ENCODE measurements around the gene ARHGAP40.

Gene ARHGAP40

DNA sequence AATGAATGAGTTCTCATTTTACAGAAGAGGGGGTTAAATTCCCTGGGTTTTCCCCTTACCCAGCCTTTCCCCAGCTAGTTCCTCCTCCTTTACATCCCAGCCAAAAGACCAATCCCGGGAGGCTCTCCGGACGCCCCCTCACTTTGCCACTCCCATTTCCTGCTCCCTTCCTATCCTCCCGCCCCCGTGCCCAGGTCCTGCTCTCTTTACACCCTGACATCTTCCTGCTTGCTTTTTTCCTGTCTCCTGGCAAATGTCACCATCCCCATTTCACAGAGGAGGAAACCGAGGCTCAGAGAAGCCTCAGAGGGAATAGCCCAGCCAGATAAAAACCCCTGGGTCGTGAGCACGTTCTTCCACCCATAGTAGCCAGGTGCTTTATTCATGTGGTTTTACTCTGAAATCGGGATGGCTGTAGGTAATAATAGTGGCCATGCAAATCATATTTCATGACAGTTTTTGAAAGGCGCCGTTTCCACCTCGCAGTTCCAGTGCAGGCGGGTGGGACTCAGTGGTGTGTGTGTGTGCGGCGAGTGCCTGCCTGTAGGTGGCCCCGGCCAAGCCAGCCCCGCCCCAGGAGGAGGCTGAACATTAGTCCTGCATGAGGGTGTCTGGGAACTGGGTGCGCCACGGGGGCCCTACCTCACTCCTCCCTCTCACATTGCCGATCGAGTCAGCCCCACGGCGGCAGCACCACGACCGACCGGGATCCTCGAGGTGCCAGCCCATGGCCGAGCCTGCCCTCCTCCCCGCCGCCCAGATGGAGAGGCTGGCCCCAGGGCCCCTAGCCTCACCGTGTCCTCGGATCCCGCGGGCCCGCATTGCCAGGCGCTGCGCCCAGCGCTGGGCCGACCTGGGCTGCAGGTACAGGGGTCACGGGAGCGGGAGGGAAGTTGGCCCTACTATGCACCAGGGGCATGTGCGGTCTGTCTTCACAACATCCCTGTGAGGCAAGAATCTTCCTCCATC is at the start of gene ARHGAP40:
ARHGAP40 (plus strand) TSS at position 594 of the 969 bp plus-strand sequence.
- DNase-seq (ENCODE audit: low spot score) (no peak), FAIRE-seq (no peak)

DNA sequence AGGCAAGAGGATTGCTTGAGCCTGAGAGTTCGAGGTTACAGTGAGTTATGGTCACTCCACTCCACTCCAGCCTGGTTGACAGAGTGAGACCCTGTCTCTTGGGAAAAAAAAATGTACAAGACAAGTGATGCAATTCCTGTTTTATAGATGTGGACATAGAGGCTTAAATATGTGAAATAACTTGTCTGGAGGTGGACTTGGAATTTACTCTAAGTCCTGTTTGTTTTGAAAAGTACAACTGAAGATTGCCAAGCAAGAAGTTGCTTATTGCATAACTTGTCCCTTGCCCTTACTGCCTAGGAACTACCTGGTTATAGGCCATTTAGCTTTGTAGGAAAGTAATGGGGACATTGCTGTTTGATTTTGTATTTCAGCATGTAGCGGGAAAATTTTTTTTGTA is 46.6 kb upstream of the ARHGAP40 start:
- DNase-seq (ENCODE audit: low spot score) (no peak), FAIRE-seq (no peak)

DNA sequence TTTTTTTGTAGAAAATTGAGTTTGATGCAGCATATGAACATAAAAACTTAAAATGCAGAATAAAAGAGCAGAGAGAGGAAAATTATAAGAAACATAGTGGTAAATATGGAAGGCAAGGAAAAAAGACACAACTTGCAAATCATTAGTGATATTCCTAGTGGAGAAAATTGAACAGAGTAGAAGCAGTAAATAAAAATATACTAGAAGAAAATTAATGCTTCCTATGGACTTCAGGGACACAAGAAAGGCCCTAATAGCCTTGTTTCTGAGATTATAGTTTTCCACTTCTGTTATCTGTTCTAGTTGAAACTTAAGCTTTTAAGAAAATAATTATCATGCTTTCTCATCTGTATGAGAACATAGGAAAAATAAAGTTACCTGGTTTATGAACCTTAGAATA is 46.2 kb upstream of the ARHGAP40 start:
- no peak for DNase-seq (ENCODE audit: low spot score)
- no peak for FAIRE-seq

DNA sequence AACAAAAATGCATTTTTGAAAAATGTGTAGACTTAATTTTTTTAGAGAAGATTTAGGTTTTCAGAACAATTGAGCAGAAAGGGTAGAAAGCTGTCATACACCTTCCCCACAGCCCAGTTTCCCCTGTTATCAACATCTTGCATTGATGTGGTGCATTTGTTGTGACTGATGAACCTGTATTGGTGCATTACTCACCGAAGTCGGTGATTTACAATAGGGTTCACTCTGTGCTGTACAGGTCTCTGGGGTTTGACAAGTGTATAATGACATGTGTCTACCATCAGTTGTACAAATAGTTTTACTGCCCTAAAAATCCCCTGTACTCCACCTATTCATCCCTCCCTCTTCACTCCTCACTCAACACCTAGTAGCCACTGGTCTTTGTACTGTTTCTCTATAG is 44.4 kb upstream of the ARHGAP40 start:
- FAIRE-seq, result no peak
- no peak for DNase-seq (ENCODE audit: low spot score)

DNA sequence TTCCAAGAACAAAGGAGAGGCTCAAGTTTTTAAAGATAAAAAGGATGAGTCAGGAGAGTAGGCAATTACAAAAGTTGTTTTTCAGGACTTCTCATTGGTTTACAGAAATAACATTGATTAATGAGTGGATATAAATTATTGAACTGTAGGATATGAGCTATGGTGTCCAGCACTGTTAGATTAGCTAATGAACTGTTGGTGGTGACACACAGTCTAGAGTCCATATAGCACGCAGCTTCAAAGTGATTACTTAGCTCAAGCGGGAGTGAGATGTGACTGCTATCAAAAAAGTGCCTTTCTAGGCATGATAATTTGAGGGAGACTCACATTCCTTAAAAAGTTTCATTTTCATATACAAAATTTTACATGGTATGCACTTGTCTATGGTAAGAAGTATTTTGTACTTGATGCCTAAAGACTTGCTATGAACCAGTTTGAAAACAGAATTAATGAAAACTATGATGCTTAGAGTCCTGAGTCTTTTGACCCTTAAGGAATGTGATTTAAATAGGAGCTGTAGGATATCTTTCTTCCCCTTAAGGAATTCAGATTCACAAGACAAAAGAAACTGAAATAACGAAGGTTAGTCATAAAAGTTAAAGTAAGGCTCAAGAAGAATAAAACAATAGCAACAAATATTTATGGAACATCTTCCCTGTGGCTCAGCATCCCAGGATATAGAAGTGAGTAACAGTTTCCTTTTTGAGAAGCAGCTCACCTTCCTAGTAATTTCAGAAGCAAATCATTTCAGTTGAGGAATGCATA is 42.8 kb upstream of the ARHGAP40 start:
- DNase-seq (ENCODE audit: low spot score) (no peak), FAIRE-seq (no peak)

DNA sequence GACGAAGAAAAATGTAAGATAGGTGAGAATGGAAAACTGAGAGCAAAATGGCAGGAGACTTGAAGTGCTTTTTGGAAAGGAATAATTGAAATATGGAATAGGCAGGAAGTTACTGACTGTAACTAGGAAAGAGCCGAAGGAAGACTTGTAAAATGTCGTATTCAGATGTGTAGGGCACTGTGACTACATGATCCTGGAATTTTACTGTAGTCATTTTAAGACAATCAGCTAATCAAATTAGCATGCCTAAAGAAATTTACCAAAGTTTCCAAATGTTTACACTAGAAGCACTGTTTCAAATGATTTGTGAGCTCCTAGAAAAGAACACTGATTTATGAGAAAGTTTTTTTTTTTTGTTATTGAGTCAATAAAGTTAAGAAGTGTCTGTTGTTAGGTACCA is 41.8 kb upstream of the ARHGAP40 start:
- DNase-seq (ENCODE audit: low spot score) (no peak), FAIRE-seq (no peak)

DNA sequence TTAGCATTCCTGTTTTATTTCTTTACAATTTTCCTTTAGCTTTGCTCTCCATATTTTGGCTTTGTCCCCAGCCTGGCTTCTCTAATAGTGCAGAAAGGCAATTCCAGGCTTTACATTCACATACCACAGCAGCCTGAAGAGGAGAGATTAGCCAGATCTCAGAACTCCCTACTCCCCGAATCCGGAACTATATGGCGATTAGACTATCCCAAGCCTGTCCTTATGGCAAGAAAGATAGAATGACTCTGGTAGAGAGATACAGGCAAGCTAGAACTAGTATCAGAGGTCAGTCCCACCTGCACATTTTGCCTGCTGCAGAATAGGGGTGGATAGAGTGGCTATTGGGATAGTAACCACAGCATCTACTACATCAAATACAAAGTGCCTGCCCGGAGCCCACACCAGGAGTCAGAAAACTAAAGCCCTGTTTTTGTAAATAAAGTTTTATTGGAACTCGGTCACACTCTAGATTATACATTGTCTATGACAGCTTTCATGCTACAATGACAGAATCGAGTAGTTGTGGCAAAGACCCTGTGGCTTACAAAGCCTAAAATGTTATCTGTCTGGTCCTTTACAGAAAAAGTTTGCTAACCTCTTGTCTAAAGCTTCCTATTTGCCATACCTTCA is 37.7 kb upstream of the ARHGAP40 start:
- DNase-seq (ENCODE audit: low spot score), result no peak
- no peak for FAIRE-seq

DNA sequence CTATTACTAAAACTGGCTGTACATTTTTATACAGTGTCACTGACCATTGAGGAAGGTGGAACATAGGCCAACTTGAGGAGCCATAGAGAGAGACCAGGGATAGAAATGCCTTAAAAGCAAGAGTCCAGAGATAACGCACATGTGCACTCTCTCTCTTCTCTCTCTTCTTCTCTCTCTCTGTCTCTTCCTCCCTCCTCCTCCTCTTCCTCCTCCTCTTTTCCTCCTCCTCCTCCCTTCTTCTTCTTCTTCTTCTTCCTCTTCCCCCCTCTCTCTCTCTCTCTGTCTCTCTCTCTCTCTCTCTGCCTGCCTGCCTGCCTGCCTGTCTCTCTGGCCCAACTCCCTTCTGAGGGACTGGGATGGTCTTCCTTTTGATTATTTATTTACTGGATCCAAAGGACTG is 36.9 kb upstream of the ARHGAP40 start:
- FAIRE-seq (no peak), DNase-seq (ENCODE audit: low spot score) (no peak)

DNA sequence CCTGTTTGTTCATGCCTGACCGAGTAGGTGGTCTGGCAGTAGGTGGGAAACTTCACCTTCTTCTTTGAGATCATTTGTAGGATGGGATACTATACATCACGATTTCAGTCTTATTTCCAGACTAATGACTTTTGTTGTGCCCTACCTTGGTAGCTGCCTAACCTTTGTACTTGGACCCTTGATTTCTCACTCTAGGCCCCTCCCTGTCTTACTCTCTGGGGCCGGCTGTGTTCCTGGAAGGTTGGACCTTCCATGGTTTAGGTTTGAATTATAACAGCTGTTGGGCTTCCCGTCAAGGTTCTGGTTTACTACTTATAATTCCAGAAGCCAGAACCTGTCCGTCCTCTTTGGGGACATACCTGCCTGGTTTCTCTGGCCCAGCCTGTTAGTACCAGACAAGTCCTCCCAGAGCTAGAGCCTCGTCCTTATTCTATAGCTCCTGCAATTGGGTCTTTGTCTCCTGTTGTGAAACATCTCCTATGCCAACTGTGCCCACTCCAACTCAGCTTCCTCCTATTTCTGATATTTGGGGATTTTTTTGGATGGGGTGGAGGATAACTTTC is 35.5 kb upstream of the ARHGAP40 start:
- DNase-seq (ENCODE audit: low spot score) (no peak), FAIRE-seq (no peak)

DNA sequence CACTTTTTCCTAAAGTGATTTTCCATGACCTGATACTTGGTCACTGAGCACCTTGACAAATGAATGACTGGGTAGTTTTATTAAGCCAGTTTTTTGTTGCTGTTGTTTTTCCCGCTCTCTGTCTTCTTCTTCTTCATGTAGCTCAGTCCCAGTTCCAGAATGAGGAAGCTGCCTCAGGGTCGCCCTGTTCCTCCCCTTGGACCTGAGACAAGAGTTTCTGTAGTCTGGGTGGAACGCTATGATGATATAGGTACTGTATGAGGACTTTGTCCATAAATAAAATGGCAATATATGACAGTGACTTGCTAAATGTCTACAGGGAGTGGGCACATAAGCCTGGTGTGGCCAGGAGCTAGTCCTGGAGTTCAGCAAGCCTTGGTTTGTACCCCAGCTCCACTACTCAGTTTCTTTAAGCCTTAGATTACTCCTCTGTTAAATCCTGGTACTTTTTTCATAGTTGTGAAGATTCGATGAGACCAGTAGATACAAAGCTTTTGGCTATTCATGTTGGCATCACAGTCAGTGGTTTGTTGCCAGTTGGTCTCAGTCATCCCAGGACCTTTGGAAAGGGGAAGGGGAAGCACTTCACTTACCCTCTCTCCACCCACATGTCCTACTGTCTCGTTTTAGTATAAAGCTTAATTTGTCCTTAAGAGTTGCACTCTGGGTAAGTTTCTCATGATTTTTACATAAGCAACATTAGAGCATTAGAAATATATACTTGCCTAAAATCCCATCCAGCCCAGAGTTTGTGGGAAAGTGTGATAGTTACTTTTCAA is 31.7 kb upstream of the ARHGAP40 start:
- no peak for DNase-seq (ENCODE audit: low spot score)
- no peak for FAIRE-seq

DNA sequence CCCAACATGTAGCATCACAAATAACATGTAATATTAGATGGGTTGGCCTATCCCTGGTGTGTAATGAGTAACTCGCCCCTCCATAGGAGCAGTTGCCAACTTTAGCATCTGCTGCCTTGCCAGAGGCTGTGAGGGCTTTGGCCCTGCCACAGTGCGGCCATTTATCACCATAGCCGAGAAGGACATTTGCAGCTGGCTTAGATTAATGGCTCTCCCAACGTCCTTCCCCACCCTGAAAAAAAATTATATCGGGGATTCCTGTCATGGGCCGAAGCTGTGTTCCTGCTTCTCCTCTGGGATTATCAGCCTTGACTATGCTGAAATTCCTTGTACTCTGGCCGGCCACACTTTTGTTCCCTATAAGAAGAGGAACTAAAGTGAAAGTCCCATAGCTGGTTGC is 28.2 kb upstream of the ARHGAP40 start:
- FAIRE-seq, result no peak
- DNase-seq (ENCODE audit: low spot score), result no peak

DNA sequence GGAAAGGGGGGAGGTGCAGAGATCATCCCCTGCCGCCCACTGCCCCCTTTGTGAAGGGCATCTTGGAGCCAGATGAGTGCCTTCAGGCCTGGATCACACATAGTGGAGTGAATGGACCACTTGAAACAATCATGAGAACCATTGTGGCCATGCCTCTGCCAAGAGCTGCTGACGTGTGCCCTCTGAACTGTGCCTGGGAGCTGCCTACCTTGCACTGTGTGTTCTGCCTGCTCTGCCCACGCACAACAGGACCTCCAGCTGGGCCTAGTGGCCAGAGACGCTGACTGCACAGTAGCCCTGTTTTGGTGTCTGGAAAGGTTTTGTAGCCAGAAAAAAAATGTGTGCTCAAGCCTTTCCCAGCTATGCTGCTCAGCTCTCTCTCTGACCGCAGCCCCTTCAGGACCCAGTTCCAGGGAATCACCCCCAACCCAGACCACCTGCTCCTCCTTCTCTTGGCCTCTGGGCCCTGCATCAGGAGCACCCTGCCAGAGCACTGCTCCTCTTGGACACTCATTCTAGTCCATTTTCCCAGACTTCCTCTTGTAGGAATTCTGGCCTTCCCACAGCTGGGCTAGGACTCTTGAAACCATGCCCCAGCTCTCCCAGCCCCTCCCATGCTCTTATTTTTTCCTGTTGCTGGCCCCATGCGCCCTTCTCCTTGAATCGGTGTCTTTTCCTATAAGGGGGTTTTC is 22.2 kb upstream of the ARHGAP40 start:
- FAIRE-seq, result no peak
- DNase-seq (ENCODE audit: low spot score), result no peak

DNA sequence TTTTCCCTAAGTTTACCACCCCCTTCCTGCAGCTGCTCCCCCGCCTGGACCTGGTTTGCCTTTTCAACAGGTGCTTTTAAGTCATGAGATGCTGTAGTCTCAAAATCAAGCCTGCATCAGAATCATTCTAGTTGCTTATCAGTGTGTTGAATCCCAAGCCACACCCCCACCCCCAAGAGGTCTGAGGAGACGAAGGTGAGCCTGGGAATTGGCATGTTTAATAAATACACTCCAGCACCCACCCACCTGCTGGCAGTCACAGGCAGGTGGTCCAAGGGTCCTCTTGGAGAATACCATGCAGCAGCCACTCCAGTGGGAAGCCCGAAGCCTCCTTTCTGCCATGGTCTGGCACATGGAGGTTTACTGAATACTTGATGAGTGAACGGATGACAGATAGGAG is 21.7 kb upstream of the ARHGAP40 start:
- no peak for FAIRE-seq
- no peak for DNase-seq (ENCODE audit: low spot score)

DNA sequence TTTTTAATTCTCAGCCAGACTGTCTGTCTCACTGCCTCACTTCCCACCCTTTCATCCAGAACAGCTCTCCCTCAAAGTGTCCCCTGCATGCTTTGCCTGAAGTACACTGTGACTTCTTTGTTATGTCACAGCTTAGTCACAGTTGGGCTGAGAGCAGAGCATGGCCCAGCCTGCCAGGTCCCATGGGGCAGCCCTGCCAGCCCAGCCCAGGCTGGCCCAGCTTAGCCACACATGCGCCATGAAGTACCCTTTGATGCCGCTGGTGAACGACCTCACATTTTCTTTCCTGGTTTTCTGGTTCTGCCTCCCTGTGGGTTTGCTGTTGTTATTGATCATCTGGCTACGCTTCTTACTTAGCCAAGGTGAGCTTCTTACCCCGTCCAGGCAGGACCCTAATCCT is 20.6 kb upstream of the ARHGAP40 start, which contains the start of gene ADIG:
ADIG (plus strand) TSS at position 185 of the 400 bp plus-strand sequence; CDS start at position 239, 54 bp downstream.
- FAIRE-seq (no peak), DNase-seq (ENCODE audit: low spot score) (no peak)

DNA sequence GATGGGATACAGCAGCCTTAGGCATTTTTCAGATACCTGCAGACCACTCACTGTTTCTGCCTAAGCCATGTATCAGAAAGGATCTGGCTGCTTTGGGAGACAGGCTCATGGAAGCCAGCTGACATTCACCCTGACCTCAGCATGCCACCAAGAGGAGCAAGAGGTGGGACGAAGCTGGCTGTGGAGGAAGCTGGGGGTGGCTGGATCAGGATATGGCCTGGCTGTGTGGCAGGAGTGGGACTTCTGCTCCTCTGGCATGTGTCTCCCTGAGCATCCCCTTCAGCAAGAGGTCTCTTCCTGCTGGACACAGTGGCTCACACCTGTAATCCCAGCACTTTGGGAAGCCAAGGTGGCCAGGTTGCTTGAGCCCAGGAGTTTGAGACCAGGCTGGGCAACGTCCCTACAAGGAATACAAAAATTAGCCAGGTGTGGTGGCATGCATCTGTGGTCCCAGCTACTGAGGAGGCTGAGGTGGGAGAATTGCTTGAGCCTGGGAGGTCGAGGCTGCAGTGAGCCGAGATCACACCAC is 19.7 kb upstream of the ARHGAP40 start:
- DNase-seq (ENCODE audit: low spot score) (no peak), FAIRE-seq (no peak)

DNA sequence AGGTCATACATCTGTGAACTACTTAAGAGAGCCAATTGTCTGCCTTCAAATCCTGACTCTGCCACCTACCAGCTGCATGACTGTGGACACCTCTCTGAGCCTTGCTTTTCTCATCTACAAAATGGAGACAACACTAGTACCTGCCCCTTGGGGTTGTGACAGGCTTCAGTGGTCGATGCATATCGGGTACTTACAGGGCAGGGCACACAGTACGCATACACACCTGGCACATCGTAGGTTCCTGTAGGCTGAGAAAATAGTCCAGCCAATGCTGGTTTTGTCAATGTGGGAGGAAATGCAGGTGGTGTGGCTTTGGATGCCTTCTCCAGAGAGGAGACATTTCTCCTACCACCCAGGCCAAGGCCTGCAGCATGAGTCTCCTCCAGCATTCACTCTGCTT is 18.3 kb upstream of the ARHGAP40 start:
- FAIRE-seq (no peak), DNase-seq (ENCODE audit: low spot score) (no peak)

DNA sequence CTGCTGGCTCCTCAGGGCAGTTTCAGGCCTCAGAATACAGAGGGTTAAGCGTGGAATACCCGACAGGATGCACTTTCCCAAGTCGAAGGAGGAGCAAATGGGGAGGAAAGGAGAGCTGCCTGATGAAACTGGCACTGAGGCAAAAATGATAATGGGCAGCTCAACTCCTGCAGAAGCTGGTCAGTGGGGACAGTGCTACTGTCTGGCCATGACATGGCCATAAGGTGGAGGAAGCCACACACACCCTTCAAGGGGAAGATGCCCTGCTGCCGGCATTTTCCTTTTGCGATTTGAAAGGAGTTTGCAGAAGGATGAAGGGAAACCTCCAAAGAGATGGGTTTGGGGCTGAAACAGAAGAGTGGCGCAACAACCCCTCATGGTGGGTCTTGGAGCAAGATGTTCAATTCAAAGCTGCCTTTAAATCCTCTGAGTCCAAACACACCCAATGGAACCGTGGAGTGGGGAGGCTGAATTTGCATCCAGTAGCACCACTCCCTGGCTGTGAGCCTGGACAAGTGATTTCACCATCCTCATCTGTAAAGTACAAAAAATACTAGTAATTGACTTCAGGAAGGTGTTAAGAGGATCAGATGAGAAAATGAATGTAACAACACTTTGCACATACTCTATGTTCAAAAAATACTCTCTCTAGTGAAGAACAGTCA is 17.4 kb upstream of the ARHGAP40 start:
- FAIRE-seq (no peak), DNase-seq (ENCODE audit: low spot score) (no peak)

DNA sequence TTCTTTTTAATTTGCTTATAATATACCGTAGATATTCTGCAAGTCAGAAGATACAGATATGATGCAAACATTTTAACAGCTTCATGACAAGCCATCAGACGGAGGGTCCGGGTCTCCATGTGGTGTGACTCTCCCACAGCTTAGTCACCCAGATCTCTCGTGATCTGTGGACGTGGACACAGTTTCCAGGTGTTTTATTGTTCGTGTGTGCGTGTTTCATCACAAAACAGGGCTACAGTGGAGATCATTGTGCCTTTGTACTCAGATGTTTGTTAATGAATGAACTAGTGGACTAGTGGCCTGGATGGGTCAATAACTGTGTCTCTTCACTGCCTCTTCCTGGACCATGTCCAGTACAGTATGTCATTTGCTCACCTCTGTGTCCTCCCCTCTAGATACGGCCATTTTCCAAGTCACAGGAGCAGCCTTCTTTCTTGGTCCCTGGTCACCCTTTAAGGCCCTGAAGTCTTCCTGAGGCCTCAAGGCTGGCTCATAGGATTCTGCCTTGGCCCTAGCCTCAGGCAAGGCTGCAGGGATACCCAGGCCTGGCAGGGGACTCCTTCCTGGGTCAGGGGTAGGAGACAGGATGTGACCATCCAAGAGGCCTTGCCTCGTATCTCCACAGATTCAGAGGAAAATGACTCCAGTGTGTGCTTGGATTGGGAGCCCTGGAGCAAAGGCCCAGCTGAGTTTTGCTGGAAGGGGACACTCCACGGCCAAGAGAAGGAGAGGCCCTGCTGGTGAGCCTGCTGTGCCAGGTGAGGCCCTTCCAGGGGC is 16.0 kb upstream of the ARHGAP40 start:
- FAIRE-seq (no peak), DNase-seq (ENCODE audit: low spot score) (no peak)

DNA sequence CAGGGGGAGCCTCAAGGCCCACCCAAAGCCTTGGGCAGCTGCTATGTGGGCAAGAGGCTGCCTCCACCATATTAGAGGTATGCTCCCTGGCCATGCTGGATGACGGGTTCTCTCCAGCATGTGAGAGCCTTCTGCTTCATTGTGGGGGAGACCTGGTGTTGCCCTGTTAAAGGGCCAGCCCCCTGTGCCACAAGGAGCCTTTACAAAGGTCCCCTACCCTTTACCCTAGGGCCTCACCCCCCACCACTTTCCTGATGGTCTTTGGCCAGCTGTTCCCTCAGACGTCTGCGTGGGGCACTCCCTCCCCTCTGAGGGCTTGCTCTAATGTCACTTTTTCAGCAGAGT is 15.5 kb upstream of the ARHGAP40 start:
- FAIRE-seq, result no peak
- DNase-seq (ENCODE audit: low spot score), result no peak

All from RCC 7860 (cell line).